Duodenal mucosa (tissue), 2 donors: ENCODE data around the gene PRSS23.

Experiments used
- H3K27ac ChIP-seq: one replicate; pipeline ENCODE4 v1.7.0; 2013; ENCODE audit warnings: low read depth, low read length
- H3K27me3 ChIP-seq, 2 donors: one replicate each; pipeline ENCODE4 v1.7.0; 2013; ENCODE audit warnings: low read length in 2 of 2, control low read depth in 1 of 2; ENCODE audit not compliant: insufficient read depth in 2 of 2, control insufficient read depth in 1 of 2
- H3K36me3 ChIP-seq, 2 donors: one replicate each; pipeline ENCODE4 v1.7.0; 2013; ENCODE audit warnings: low read length in 2 of 2, control low read depth in 1 of 2; ENCODE audit not compliant: insufficient read depth in 2 of 2, control insufficient read depth in 1 of 2
- H3K4me1 ChIP-seq, 2 donors: one replicate each; pipeline ENCODE4 v1.7.0; 2013; ENCODE audit warnings: low read length in 2 of 2, control low read depth in 1 of 2; ENCODE audit not compliant: insufficient read depth in 2 of 2, control insufficient read depth in 1 of 2
- H3K4me3 ChIP-seq, 2 donors: one replicate each; pipeline ENCODE4 v1.7.0; 2013; ENCODE audit warnings: low read length in 2 of 2, low read depth in 1 of 2
- H3K9ac ChIP-seq, 2 donors: one replicate each; pipeline ENCODE4 v1.7.0; 2013; ENCODE audit warnings: low read length in 2 of 2, low read depth in 1 of 2
- H3K9me3 ChIP-seq, 2 donors: one replicate each; pipeline ENCODE4 v1.7.0; 2013; ENCODE audit warnings: low read length in 2 of 2, control low read depth in 1 of 2; ENCODE audit not compliant: control insufficient read depth in 1 of 2

PRSS23 gene

GRCh38 chr11:86800960-86801272 lies 574 bp downstream of the PRSS23 start:
- H3K4me1 ChIP-seq = peaks cover 13% of the 10 kb centered on the region in 2 donors
- peaks cover 3 to 12% of the 10 kb centered on the region in 2 donors for H3K27me3 ChIP-seq
- H3K4me3 ChIP-seq = peak overlapping the region; percentile 69 to 76
- peak overlapping the region; percentile 45 to 59 for H3K9ac ChIP-seq
- no peaks in the 10 kb centered on the region for H3K36me3 ChIP-seq
- no peaks in the 10 kb centered on the region for H3K9me3 ChIP-seq
- no peak overlapping the region for H3K27ac ChIP-seq

- Histone ChIP-seq H3K4me3 (peak overlapping the region; percentile 69 to 76), H3K36me3 (no peaks in the 10 kb centered on the region), H3K27me3 (peaks cover 3 to 12% of the 10 kb centered on the region in 2 donors), H3K9ac (peak overlapping the region in 1 of 2 donors; percentile 59), H3K9me3 (no peaks in the 10 kb centered on the region), H3K27ac (no peak overlapping the region), H3K4me1 (peaks cover 13% of the 10 kb centered on the region in 2 donors)
These were observed 1.0 kb downstream of the PRSS23 start for GRCh38 chr11:86801364-86801763.

GRCh38 chr11:86802146-86802545 lies 1.8 kb downstream of the PRSS23 start:
- no peaks in the 10 kb centered on the region for H3K9me3 ChIP-seq
- peaks cover 3 to 12% of the 10 kb centered on the region in 2 donors for H3K27me3 ChIP-seq
- no peaks in the 10 kb centered on the region for H3K36me3 ChIP-seq
- H3K9ac ChIP-seq = peak overlapping the region; percentile 23 to 59
- no peak overlapping the region for H3K27ac ChIP-seq
- H3K4me1 ChIP-seq = peaks cover 13% of the 10 kb centered on the region in 2 donors
- peak overlapping the region in 1 of 2 donors; percentile 25 for H3K4me3 ChIP-seq

GRCh38 chr11:86802601-86803051 lies 2.3 kb downstream of the PRSS23 start:
- peak overlapping the region; percentile 23 to 59 for H3K9ac ChIP-seq
- H3K4me3 ChIP-seq = peak overlapping the region in 1 of 2 donors; percentile 25
- H3K4me1 ChIP-seq = peaks cover 13% of the 10 kb centered on the region in 2 donors

GRCh38 chr11:86803136-86804045 lies 3.0 kb downstream of the PRSS23 start:
- Histone ChIP-seq H3K36me3 (no peaks in the 10 kb centered on the region), H3K9ac (no peak overlapping the region), H3K27me3 (peaks cover 3 to 12% of the 10 kb centered on the region in 2 donors), H3K27ac (no peak overlapping the region), H3K4me3 (no peak overlapping the region), H3K9me3 (no peaks in the 10 kb centered on the region), H3K4me1 (peaks cover 13% of the 10 kb centered on the region in 2 donors)

More at GRCh38 chr11:86802601-86803051, 2.3 kb downstream of the PRSS23 start:
- no peaks in the 10 kb centered on the region for H3K36me3 ChIP-seq
- H3K27me3 ChIP-seq = peaks cover 3 to 12% of the 10 kb centered on the region in 2 donors
- H3K27ac ChIP-seq = no peak overlapping the region
- no peaks in the 10 kb centered on the region for H3K9me3 ChIP-seq

- Histone ChIP-seq H3K4me1 (peaks cover 8 to 9% of the 10 kb centered on the region in 2 donors), H3K9ac (no peak overlapping the region), H3K27ac (no peak overlapping the region)
These were observed 4.6 kb downstream of the PRSS23 start for GRCh38 chr11:86804951-86805350.

GRCh38 chr11:86805873-86806310 lies 5.5 kb downstream of the PRSS23 start:
- Histone ChIP-seq H3K4me1 (peaks cover 5 to 6% of the 10 kb centered on the region in 2 donors), H3K9ac (no peak overlapping the region), H3K27me3 (peaks cover 0 to 12% of the 10 kb centered on the region in 2 donors), H3K27ac (no peak overlapping the region), H3K4me3 (no peak overlapping the region), H3K36me3 (no peaks in the 10 kb centered on the region), H3K9me3 (no peaks in the 10 kb centered on the region)

More at GRCh38 chr11:86804951-86805350, 4.6 kb downstream of the PRSS23 start:
- Histone ChIP-seq H3K36me3 (no peaks in the 10 kb centered on the region), H3K9me3 (no peaks in the 10 kb centered on the region), H3K4me3 (no peak overlapping the region), H3K27me3 (peaks cover 3 to 12% of the 10 kb centered on the region in 2 donors)

GRCh38 chr11:86806903-86807302 lies 6.6 kb downstream of the PRSS23 start:
- H3K9ac ChIP-seq = no peak overlapping the region
- no peaks in the 10 kb centered on the region for H3K36me3 ChIP-seq
- no peak overlapping the region for H3K27ac ChIP-seq
- H3K9me3 ChIP-seq = no peaks in the 10 kb centered on the region
- peaks cover 0 to 5% of the 10 kb centered on the region in 2 donors for H3K4me1 ChIP-seq
- H3K4me3 ChIP-seq = no peak overlapping the region
- H3K27me3 ChIP-seq = peaks cover 0 to 2% of the 10 kb centered on the region in 2 donors

GRCh38 chr11:86807360-86807759 lies 7.0 kb downstream of the PRSS23 start:
- no peaks in the 10 kb centered on the region for H3K36me3 ChIP-seq
- H3K27ac ChIP-seq = no peak overlapping the region
- peaks cover 0 to 6% of the 10 kb centered on the region in 2 donors for H3K4me1 ChIP-seq
- H3K4me3 ChIP-seq = no peak overlapping the region
- no peaks in the 10 kb centered on the region for H3K27me3 ChIP-seq
- no peaks in the 10 kb centered on the region for H3K9me3 ChIP-seq
- H3K9ac ChIP-seq = no peak overlapping the region

GRCh38 chr11:86809561-86809960 lies 9.2 kb downstream of the PRSS23 start:
- no peaks in the 10 kb centered on the region for H3K36me3 ChIP-seq
- no peaks in the 10 kb centered on the region for H3K9me3 ChIP-seq
- no peaks in the 10 kb centered on the region for H3K27me3 ChIP-seq
- H3K9ac ChIP-seq = no peak overlapping the region
- no peak overlapping the region for H3K4me3 ChIP-seq
- no peak overlapping the region for H3K27ac ChIP-seq
- peaks cover 0 to 8% of the 10 kb centered on the region in 2 donors for H3K4me1 ChIP-seq
